Breast epithelium (tissue), 4 donors: Measurements from ENCODE around the gene RPL7L1. TPM values are rescaled to one million over a fixed set of nuclear protein-coding genes. Genes with fewer than 3 reads are reported as not detected.
A peak's percentile ranks its signal among the peaks of the same experiment; 100 is the strongest.

ENCODE experiments used
- DNase-seq, 2 donors: peaks; one replicate each; pipeline ENCODE4 v3.0.0-alpha.2; 2019; ENCODE audit warnings: low spot score in 2 of 2
- H3K27ac ChIP-seq, 2 donors: fragments of 200-600 bp; sonication (generic) in 1 of 2; one replicate each; pipeline ENCODE4 v1.5.1; 2016 to 2019; ENCODE audit warnings: mild to moderate bottlenecking in 1 of 2
- H3K27me3 ChIP-seq, 2 donors: fragments of 200-600 bp; sonication (generic) in 1 of 2; one replicate each; pipeline versions ENCODE4 v1.5.1 to v1.6.0; 2017 to 2019; ENCODE audit warnings: control low read depth in 1 of 2, mild to moderate bottlenecking in 1 of 2
- H3K36me3 ChIP-seq: fragments of 200-600 bp; one replicate; pipeline ENCODE4 v1.5.1; 2019
- H3K4me1 ChIP-seq, 2 donors: fragments of 200-600 bp; sonication (generic); one replicate each; pipeline ENCODE4 v1.5.1; 2016 to 2019; ENCODE audit warnings: control low read depth in 1 of 2
- H3K4me3 ChIP-seq, 3 donors: fragments of 200-600 bp; sonication (generic); 1 replicate in 2 of 3; 2 replicates in 1 of 3; pipeline ENCODE4 v1.5.1; 2016 to 2019; ENCODE audit warnings: mild to moderate bottlenecking in 3 of 3, moderate library complexity in 2 of 3
- H3K9me3 ChIP-seq, 2 donors: fragments of 200-600 bp; sonication (generic) in 1 of 2; one replicate each; pipeline ENCODE4 v1.5.1; 2016 to 2019; ENCODE audit warnings: control low read depth in 1 of 2
- POLR2A ChIP-seq: fragments of 450-650 bp; IDR thresholded peaks from one replicate; pipeline ENCODE4 v1.6.1; 2016; ENCODE audit warnings: antibody characterized with exemption, mild to moderate bottlenecking, moderate library complexity
- POLR2AphosphoS5 ChIP-seq, 3 donors: sonication (generic); formaldehyde crosslinking; IDR thresholded peaks; one replicate each; pipeline ENCODE4 v1.6.1; 2017; ENCODE audit warnings: antibody characterized with exemption in 3 of 3
- intact Hi-C: fragments of 100-400 bp; cut with DNase I; formaldehyde crosslinking; loops from one replicate; pipeline ENCODE4 v1.15.1; 2023; ENCODE audit warnings: low total_unique reads
- total RNA-seq, 3 donors: library from RNA; depleted of rRNA; stranded (reverse); fragments of >200 nt; gene quantifications; one replicate each; pipeline ENCODE4 v1.1.0, GENCODE V29; 2016
- TF ChIP-seq, protein P1 (sequence below), 3 donors: fragments of 450-650 bp; IDR thresholded peaks; one replicate each; pipeline ENCODE4 v1.5.1; 2016 to 2017; ENCODE audit warnings: antibody characterized with exemption in 3 of 3, mild to moderate bottlenecking in 3 of 3, moderate library complexity in 3 of 3

Gene RPL7L1
- total RNA-seq, 3 donors from 2014 or later, result 85.5 to 107 (median 90.1) TPM

DNA sequence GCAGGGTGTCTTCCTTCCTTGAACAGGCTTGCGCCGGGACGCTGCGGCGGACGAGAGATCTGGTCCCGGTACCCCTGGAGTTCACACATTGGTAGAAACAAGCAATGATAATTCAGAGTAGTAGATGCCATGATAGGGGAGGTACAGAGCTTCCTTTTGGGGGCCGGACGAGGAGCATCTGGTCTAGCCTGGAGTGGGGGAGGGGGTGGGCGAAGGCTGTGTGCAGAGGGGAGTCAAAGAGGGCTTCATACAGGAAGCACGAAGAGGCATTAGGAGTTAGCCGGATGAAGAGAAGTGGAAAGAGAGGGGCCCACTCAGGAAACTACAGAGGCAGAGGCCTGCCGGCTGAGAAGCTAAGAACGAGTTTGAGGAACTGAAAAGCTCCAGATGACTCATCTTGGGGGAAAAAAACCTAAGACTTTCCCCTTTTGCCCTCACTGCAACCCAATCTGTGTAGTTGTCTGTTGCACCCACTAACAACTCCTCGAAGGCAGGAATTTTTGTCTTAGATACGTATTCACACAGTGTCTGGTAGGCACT lies 50.5 kb downstream of the RPL7L1 start:
- no peaks in the 10 kb centered on the region for H3K27me3 ChIP-seq
- intact Hi-C loops, result no loop called here
- no peaks in the 10 kb centered on the region for H3K9me3 ChIP-seq
- peak overlapping the region; percentile 91 to 92 for H3K27ac ChIP-seq
- H3K4me3 ChIP-seq, result peak overlapping the region; percentile 71 to 85 (median 78)
- TF ChIP-seq, protein P1, sequence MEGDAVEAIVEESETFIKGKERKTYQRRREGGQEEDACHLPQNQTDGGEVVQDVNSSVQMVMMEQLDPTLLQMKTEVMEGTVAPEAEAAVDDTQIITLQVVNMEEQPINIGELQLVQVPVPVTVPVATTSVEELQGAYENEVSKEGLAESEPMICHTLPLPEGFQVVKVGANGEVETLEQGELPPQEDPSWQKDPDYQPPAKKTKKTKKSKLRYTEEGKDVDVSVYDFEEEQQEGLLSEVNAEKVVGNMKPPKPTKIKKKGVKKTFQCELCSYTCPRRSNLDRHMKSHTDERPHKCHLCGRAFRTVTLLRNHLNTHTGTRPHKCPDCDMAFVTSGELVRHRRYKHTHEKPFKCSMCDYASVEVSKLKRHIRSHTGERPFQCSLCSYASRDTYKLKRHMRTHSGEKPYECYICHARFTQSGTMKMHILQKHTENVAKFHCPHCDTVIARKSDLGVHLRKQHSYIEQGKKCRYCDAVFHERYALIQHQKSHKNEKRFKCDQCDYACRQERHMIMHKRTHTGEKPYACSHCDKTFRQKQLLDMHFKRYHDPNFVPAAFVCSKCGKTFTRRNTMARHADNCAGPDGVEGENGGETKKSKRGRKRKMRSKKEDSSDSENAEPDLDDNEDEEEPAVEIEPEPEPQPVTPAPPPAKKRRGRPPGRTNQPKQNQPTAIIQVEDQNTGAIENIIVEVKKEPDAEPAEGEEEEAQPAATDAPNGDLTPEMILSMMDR (IDR thresholded peaks at IDR 0.05), result no peak
- TF ChIP-seq POLR2AphosphoS5 (IDR thresholded peaks at IDR 0.05) (no peak), POLR2A (no peak)
- H3K4me1 ChIP-seq, result peaks cover 7 to 13% of the 10 kb centered on the region in 2 donors
- H3K36me3 ChIP-seq, result no peaks in the 10 kb centered on the region
- DNase-seq, result no peak

DNA sequence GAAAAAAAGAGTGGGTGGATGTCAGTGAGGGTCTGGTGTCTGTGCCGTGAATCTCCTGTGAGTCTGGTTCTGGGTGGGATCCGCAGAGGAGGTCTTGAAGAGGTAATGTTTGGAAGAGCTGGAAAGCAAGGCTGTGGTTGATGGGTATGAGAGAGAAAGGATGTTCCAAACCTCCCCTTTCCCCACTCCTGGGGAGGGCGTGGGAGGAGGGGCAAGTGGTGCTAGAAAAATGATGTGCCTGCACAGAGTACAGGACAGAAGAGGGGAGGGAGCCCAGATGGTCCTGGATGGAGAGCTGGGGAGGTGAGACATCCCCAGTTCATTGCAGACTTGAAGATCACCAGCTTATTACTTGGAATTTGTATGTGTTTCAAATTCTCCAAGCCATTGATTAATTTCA lies 53.0 kb downstream of the RPL7L1 start:
- TF ChIP-seq POLR2A (no peak), POLR2AphosphoS5 (IDR thresholded peaks at IDR 0.05) (no peak)
- TF ChIP-seq, protein P1 (IDR thresholded peaks at IDR 0.05), result no peak
- no peaks in the 10 kb centered on the region for H3K27me3 ChIP-seq
- no peaks in the 10 kb centered on the region for H3K9me3 ChIP-seq
- H3K4me1 ChIP-seq, result peaks cover 7 to 13% of the 10 kb centered on the region in 2 donors
- DNase-seq, result no peak
- H3K4me3 ChIP-seq, result no peak overlapping the region
- intact Hi-C loops, result no loop called here
- H3K27ac ChIP-seq, result peak overlapping the region in 1 of 2 donors; percentile 18
- no peaks in the 10 kb centered on the region for H3K36me3 ChIP-seq

DNA sequence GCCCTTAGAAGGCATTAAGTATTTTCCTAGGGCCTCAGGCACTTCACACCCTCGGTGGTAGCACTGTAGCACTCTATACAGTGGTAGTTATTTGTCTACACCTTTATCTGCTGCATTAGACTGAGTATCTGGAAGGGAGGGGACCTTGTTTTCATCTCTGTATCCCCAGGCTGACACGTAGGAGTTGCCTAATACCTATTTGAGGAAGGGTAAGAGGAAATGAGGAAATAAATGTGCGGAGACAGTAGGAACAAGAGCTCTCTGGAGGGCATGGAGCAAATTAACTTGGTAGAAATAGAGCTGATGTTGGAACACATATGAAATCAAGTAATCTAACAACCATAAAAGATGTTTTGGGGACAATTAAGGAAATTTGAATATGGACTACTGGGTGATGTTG lies 53.8 kb downstream of the RPL7L1 start:
- H3K4me3 ChIP-seq, result no peak overlapping the region
- H3K36me3 ChIP-seq, result no peaks in the 10 kb centered on the region
- no peaks in the 10 kb centered on the region for H3K27me3 ChIP-seq
- intact Hi-C loops, result no loop called here
- H3K9me3 ChIP-seq, result no peaks in the 10 kb centered on the region
- TF ChIP-seq POLR2AphosphoS5 (IDR thresholded peaks at IDR 0.05) (no peak), POLR2A (no peak)
- TF ChIP-seq, protein P1 (IDR thresholded peaks at IDR 0.05), result no peak
- no peak for DNase-seq
- no peak overlapping the region for H3K27ac ChIP-seq
- peaks cover 7 to 13% of the 10 kb centered on the region in 2 donors for H3K4me1 ChIP-seq

GRCh38 chr6:42935322-42935721 lies 55.9 kb downstream of the RPL7L1 start:
- Histone ChIP-seq H3K27me3 (no peaks in the 10 kb centered on the region), H3K4me1 (peaks cover 5 to 13% of the 10 kb centered on the region in 2 donors), H3K27ac (no peak overlapping the region), H3K36me3 (no peaks in the 10 kb centered on the region), H3K4me3 (no peak overlapping the region), H3K9me3 (no peaks in the 10 kb centered on the region)
- no peak for DNase-seq
- TF ChIP-seq POLR2AphosphoS5 (IDR thresholded peaks at IDR 0.05) (no peak), POLR2A (no peak)
- TF ChIP-seq, protein P1 (IDR thresholded peaks at IDR 0.05), result no peak
- intact Hi-C loops, result no loop called here

DNA sequence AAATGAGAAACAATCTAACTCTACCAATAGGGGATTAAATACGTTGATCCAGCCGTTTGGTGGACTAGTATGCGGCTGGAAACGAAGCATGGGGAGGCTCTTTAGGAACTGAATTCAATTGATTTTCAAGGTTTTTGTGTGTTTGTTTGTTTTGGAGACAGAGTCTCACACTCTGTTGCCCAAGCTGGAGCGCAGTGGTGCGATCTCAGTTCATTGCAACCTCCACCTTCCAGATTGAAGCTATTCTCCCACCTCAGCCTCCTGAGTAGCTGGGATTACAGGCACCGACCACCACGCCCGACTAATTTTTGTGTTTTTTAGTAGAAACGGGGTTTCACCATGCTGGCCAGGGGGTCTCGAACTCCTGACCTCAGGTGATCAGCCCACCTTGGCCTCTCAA lies 57.0 kb downstream of the RPL7L1 start:
- H3K27ac ChIP-seq, result no peak overlapping the region
- intact Hi-C loops, result no loop called here
- TF ChIP-seq POLR2A (no peak), POLR2AphosphoS5 (IDR thresholded peaks at IDR 0.05) (no peak)
- TF ChIP-seq, protein P1 (IDR thresholded peaks at IDR 0.05), result no peak
- H3K4me1 ChIP-seq, result peaks cover 0 to 7% of the 10 kb centered on the region in 2 donors
- DNase-seq, result no peak
- H3K27me3 ChIP-seq, result no peaks in the 10 kb centered on the region
- H3K9me3 ChIP-seq, result no peaks in the 10 kb centered on the region
- H3K4me3 ChIP-seq, result no peak overlapping the region
- no peaks in the 10 kb centered on the region for H3K36me3 ChIP-seq
